HG03175 (cell line): ENCODE results near the gene NCK2.

Experiments
- ATAC-seq: cut with Tn5 transposase; IDR thresholded peaks from one replicate; pipeline ENCODE4 v1.9.1; 2021; ENCODE audit warnings: mild to moderate bottlenecking, moderate library complexity; ENCODE audit not compliant: unreplicated experiment

NCK2 gene

GRCh38 chr2:105808423-105809096, 63.8 kb downstream of the NCK2 start:
- no peak for ATAC-seq

DNA sequence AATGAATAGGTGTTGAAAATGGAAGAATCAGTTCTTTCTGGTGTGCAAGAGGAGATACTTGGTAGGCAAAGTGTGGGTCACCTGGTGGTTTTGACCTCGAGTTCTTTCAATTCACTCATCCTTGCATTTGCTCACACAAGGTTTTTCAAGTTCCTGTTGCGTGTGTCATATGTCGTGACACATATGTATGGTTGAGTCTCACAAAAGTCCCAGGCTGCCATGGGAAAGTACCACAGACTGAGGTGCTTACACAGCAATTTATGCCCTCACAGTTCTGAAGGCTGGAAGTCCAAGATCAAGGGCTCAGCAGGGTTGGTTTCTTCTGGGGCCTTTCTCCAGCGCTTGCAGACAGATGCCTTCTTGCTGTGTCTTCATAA, 64.4 kb downstream of the NCK2 start:
- no peak for ATAC-seq

- ATAC-seq = no peak
Observed at GRCh38 chr2:105809723-105810122, 65.0 kb downstream of the NCK2 start.

DNA sequence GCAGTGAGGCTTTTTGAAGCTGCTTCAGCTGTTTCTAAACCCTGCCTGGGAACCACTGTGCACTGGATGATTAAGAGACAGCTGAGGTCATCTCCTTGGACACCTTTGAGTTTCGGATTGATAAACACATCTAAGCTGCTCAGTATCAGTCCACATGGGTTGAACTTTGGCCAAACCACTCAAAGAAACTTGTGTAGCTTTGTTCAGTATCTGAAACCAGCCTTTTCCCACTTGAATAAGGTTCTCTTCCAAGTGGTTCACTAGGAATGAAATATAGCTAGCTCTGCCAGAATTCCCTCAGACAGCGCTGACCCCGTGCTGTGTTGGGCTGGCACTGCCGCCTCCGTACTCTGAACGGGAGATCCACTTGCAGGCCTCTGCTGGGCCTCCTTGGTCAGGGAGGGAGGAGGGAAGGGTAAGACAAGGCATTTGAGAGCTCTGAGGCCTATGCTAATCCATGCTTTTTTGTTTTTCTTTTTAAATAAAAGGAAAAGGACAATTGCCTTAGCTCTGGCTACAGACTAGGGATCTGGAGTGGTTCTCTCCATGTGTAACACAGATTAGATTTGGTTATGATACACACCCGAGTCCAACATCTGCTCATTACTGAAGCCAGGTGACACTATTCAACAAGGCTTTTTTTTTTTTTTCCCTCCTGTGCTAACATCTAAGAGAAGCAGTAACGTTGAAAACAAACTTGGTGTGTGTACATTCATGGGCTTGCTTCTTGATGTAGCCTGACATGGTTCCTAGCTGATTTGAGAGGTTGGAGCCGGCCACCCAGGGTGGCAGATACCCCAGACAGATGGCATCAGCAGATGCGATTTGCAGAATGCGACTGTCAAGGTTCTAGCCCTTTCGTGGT, 67.7 kb downstream of the NCK2 start:
- peak; percentile 97 for ATAC-seq

GRCh38 chr2:105813045-105813315, 68.3 kb downstream of the NCK2 start:
- no peak for ATAC-seq

- ATAC-seq = no peak
Observed at GRCh38 chr2:105813405-105813804, 68.7 kb downstream of the NCK2 start.

DNA sequence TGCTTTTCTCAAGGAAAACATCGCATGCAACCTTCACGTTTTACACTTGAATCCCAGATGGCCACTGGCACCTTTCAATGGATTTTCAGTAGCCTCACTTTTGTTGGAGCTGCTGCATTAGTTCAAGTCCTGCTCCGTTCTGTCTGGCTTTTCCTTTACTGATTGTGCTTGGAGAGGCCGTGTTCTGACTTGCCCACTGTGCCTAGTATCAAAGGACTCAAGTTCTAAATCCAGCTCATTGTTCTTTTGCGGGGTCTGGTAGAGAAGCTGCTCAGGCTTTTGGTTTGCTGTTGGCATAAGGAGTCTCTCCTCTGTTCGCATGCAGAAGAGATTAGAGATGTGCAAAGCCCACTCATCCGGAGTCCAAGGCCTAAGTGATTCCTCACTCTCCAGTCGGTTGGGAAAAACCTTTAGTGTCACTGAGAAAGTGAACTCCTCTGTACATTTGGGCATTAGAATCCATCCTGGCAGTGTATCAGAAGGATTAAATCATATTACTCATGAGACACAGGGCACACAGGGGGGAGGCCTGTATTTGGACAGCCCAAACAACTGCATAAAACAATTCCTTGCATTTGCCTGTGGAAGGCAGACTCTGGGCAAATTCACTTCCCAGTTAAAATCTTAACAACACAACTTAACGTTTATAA, 69.7 kb downstream of the NCK2 start:
- ATAC-seq = no peak

DNA sequence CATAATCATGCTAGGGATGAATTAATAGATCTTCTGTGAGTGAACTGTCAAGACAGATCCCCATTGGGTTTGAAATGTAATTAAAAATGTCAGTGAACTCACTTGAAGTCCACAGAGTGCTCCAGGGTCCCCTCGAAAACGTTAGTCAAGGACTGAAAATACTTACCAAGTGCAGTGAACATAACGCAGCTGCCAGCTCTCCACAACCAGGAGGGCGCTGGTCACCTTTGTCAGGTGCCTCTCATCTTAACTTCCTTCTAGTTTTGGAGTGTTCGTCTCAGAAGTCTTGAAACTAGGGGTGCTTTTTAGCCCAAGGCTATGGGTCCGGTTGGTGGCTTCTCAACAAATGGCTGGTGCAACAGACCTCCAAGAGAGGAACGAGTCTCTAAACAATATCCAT, 70.7 kb downstream of the NCK2 start:
- ATAC-seq = no peak

DNA sequence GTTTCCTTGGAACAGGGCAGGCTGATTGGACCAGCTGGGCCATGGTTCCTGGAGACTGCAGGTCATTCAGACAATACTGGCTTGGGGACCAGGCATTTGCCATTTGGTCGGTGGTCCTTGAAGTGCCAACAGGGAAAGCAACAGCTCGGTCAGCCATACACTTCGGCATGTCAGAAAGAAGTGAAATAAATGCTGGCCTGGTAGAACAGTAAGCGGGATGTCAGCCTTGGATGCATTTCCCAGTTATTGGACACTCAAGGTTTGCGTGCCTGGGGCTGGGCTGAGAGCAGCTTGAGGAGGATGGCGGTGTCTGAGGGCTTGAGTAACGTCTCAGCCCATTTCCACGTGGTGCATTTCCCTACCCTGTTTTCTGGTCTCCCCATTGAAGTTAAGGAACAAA, 75.4 kb downstream of the NCK2 start:
- ATAC-seq = no peak

GRCh38 chr2:105820691-105821090, 76.0 kb downstream of the NCK2 start:
- no peak for ATAC-seq

GRCh38 chr2:105821428-105822125, 76.9 kb downstream of the NCK2 start:
- ATAC-seq = no peak

GRCh38 chr2:105822186-105822585, 77.5 kb downstream of the NCK2 start:
- ATAC-seq = peak; percentile 82

GRCh38 chr2:105824446-105824845, 79.7 kb downstream of the NCK2 start:
- no peak for ATAC-seq

DNA sequence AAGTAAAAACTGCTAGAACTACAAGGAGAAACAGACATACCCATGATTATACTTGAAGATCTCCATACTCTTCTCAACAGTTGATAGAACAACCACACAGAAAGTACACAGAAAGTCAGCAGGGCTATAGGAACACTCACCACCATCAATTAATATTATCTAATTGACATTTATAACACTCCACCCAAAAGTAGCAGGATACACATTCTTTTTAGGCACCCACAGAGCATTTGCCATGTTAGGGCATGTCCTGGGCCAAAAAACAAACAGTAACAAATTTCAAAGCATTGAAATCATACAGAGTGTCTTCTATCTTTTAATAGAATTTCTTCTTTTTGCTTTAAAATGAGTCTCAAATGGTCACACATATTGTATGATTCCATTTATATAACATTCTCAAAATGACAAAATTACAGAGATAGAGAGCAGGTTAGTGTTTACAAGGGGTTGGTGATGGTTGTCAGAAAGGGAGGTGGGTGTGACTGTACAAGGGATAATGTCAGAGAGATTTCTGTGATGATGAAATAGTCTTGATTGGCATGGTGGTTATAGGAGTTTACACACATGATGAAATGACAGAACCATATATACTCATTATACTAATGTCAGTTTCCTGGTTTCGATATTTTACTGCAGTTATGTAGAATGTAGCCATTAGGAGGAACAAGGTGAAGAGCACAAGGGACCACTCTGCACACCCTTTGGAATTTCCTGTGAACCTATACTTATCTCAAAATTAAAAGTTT, 82.8 kb downstream of the NCK2 start:
- no peak for ATAC-seq

DNA sequence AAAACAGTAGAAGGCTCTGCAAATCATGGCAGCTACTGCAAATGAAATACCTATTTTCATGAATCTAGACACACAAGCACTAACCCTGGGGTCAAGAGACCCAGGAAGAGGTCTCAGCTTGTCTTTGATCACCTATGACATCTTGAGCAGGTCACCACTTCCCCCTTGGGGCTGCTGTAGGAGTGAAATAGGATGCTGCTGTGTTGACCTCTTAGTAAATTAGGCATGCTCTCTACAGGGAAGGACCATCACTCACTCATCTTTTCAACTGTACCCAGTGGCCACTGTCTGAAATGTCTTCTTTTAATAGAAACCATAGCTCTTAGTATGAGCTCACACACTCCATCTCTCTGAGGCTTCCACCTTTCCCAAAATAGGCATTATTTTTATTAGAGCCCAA, 83.8 kb downstream of the NCK2 start:
- ATAC-seq = peak; percentile 43

DNA sequence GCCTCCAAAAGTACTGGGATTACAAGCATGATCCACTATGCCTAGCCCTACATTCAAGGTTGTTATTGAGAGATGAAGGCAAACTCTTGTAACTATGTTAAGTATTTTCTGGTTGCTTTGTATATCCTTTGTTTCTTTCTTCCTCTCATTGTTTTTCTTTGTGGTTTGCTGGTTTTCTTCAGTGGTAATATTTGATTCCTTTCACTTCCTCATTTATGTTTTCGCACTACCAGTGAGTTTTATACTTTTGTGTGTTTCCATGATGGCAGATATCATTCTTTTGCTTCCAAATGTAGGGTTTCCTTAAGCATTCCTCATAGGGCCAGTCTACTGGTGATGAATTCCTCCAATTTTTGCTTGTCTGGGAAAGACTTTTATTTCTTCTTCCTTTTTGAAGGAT, 90.2 kb downstream of the NCK2 start:
- ATAC-seq = peak; percentile 96

DNA sequence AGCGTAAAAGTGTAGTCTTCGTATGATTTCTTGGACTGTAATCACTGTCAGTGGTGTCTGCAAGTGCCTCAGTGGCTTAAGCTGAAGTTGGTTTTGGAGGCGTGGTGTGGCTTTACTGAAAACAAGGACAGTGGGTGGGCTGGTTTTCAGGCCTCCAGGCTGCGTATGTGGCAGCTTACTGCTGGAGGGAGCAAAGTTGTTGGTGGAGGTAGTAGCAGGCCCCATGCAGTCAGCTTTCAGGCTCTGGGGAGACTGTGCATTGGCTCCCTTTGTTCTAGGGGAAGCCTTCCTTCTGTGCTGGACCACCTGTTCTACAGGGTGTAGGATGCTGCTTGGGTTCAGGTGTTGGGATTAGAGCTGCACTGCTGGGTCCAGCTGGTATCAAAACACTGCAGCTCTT, 91.6 kb downstream of the NCK2 start:
- ATAC-seq = no peak

- no peak for ATAC-seq
Observed at GRCh38 chr2:105836840-105837692, 92.4 kb downstream of the NCK2 start.

DNA sequence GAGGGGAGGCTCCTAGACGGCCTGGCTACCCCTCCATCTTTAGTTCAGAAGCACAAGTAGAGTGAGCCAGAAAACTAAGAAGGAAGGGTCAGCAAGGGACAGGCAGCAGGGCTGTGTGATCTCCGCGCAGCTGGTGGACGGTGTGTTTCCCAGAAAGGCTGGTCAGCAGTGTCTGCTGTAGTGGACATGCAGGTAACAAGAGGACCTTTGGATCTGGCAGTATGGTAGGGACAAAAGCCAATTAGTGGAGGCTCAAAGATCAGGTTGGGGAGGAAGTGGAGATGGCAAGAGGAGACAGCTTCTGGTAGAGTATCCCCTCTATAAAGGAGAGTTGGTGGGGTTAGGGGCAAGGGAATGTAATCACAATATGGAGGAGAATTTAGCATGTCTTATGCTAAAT, 95.1 kb downstream of the NCK2 start:
- ATAC-seq = no peak

- ATAC-seq = no peak
Observed at GRCh38 chr2:105840933-105841332, 96.2 kb downstream of the NCK2 start.
